Uterus (tissue), 4 donors: ENCODE measurements around the gene COL4A2. TPM values are rescaled to one million over a fixed set of nuclear protein-coding genes. Genes with fewer than 3 reads are reported as not detected.

Source experiments
- DNase-seq, 2 donors: peaks; one replicate each; pipeline ENCODE4 v3.0.0-alpha.2; 2019 to 2020
- H3K27ac ChIP-seq, 2 donors: fragments of 200-600 bp; sonication (generic); 1 replicate in 1 of 2; 2 replicates in 1 of 2; pipeline ENCODE4 v1.5.1; 2016 to 2018
- H3K27me3 ChIP-seq, 2 donors: fragments of 200-600 bp; sonication (generic); one replicate each; pipeline ENCODE4 v1.5.1; 2018 to 2019; ENCODE audit warnings: control low read depth in 1 of 2
- H3K36me3 ChIP-seq, 2 donors: fragments of 200-600 bp; sonication (generic); one replicate each; pipeline ENCODE4 v1.5.1; 2019; ENCODE audit warnings: control low read depth in 1 of 2
- H3K4me1 ChIP-seq, 2 donors: fragments of 200-600 bp; sonication (generic); one replicate each; pipeline ENCODE4 v1.5.1; 2018 to 2019; ENCODE audit warnings: control low read depth in 1 of 2
- H3K4me3 ChIP-seq, 2 donors: fragments of 200-600 bp; sonication (generic); 1 replicate in 1 of 2; 2 replicates in 1 of 2; pipeline ENCODE4 v1.5.1; 2018 to 2019; ENCODE audit warnings: mild to moderate bottlenecking in 1 of 2
- H3K9me3 ChIP-seq, 2 donors: fragments of 200-600 bp; sonication (generic); one replicate each; pipeline ENCODE4 v1.5.1; 2019; ENCODE audit warnings: control low read depth in 1 of 2
- POLR2A ChIP-seq, 2 donors: fragments of 450-650 bp; IDR thresholded peaks; one replicate each; pipeline ENCODE4 v1.6.1; 2016; ENCODE audit warnings: antibody characterized with exemption in 2 of 2, mild to moderate bottlenecking in 1 of 2, moderate library complexity in 1 of 2
- intact Hi-C: fragments of 100-400 bp; cut with DNase I; formaldehyde crosslinking; loops from one replicate; pipeline ENCODE4 v1.15.1; 2023; ENCODE audit warnings: low total_unique reads
- total RNA-seq, 4 donors: library from RNA; depleted of rRNA in 3 of 4; stranded (reverse); fragments of >200 nt in 3 of 4; gene quantifications; one replicate each; pipeline versions ENCODE4 v1.1.0 to v1.2.4, GENCODE V29; 2014 to 2023
- TF ChIP-seq, protein P1 (sequence below), 4 experiments: fragments of 200-600 bp in 2 of 4; fragments of 450-650 bp in 2 of 4; sonication (generic) in 2 of 4; IDR thresholded peaks; one replicate each; pipeline ENCODE4 v1.5.1; 2016 to 2019; ENCODE audit warnings: antibody characterized with exemption in 4 of 4, mild to moderate bottlenecking in 2 of 4, moderate library complexity in 1 of 4
- donor health status: DM: yes; HTN: yes; CAD: no.

Gene COL4A2
- total RNA-seq, 4 donors from 2014 or later = 157 to 606 (median 284) TPM

DNA sequence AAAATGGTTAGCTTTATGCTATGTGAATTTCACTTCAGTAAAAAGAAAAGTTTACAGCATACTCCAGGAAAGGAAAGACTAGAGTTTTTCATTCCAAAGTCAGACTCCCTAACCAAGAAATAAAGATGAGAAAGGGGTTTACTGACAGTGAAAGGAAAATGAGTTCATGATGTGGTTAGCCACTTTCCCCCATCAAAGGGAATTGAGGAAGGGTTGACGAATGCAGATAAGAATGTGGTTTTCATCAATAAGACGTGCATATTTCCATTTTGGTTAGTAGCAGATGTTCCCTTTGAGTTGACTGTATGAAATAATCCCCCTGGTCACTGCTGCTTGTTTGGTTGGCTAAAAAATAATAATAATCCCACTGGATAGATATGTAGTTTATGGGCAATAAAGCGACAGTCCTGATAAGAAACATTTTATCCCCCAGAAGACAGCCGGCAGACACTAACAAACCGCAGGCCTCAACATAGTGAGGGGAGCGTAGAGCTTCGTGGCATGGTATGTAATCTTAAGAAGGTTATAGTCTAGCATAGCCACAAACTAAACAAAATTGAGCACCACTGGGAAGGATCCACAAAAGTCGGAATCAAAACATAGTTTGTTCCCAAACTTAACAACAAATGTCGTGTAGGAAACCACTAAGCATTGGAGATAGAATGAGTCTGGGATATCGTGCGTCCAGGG is 114.8 kb downstream of the COL4A2 start:
- H3K9me3 ChIP-seq = no peaks in the 10 kb centered on the region
- DNase-seq = no peak
- TF ChIP-seq POLR2A (IDR thresholded peaks at IDR 0.05) = no peak
- TF ChIP-seq, protein P1, sequence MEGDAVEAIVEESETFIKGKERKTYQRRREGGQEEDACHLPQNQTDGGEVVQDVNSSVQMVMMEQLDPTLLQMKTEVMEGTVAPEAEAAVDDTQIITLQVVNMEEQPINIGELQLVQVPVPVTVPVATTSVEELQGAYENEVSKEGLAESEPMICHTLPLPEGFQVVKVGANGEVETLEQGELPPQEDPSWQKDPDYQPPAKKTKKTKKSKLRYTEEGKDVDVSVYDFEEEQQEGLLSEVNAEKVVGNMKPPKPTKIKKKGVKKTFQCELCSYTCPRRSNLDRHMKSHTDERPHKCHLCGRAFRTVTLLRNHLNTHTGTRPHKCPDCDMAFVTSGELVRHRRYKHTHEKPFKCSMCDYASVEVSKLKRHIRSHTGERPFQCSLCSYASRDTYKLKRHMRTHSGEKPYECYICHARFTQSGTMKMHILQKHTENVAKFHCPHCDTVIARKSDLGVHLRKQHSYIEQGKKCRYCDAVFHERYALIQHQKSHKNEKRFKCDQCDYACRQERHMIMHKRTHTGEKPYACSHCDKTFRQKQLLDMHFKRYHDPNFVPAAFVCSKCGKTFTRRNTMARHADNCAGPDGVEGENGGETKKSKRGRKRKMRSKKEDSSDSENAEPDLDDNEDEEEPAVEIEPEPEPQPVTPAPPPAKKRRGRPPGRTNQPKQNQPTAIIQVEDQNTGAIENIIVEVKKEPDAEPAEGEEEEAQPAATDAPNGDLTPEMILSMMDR (IDR thresholded peaks at IDR 0.05) = no peak
- H3K4me3 ChIP-seq = no peak overlapping the region
- intact Hi-C loops = no loop called here
- H3K27ac ChIP-seq = peak overlapping the region in 1 of 2 donors; percentile 55
- H3K4me1 ChIP-seq = peaks cover 6 to 13% of the 10 kb centered on the region in 2 donors
- H3K36me3 ChIP-seq = no peaks in the 10 kb centered on the region
- H3K27me3 ChIP-seq = no peaks in the 10 kb centered on the region

DNA sequence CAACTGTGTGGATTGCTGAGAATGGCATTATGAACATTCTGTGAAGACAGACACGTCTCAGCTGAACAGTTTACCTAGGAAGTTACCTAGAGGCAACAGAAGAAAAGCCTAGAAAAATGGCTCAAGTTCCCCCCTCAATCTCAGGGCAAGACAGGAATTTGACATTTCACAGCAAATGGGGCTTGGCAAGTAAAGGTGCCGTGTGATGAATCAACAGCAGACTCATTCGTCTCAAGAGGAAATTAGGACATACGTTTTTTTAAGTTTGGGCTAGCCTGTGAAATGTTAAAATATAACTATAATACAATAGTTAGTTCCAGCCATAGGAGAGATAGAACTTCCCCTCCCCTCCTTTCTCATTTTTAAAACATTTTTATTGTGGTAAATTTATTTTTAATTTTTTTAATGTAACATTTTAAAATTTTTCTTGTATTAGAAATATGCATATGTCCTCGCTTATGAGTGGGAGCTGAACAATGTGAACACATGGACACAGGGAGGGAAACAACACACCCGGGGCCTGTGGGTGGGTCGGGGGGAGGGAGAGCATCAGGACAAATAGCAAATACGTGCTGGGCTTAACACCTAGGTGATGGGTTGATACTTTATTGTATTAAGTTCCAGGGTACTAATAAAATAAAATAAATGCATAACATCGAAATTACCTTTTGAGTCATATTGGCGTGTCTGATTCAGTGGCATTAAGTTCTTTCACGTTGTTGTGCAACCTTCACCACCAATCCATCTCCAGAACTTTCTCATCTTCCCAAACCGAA is 116.0 kb downstream of the COL4A2 start:
- Histone ChIP-seq H3K9me3 (no peaks in the 10 kb centered on the region), H3K27ac (peak overlapping the region; percentile 17 to 55), H3K36me3 (no peaks in the 10 kb centered on the region), H3K4me3 (no peak overlapping the region), H3K4me1 (peaks cover 4 to 6% of the 10 kb centered on the region in 2 donors), H3K27me3 (no peaks in the 10 kb centered on the region)
- TF ChIP-seq POLR2A (IDR thresholded peaks at IDR 0.05) = no peak
- TF ChIP-seq, protein P1 (IDR thresholded peaks at IDR 0.05) = no peak
- DNase-seq = no peak
- intact Hi-C loops = no loop called here

- no peaks in the 10 kb centered on the region for H3K9me3 ChIP-seq
- no peak for TF ChIP-seq POLR2A (IDR thresholded peaks at IDR 0.05)
- no peaks in the 10 kb centered on the region for H3K27me3 ChIP-seq
- H3K27ac ChIP-seq = peak overlapping the region in 1 of 2 donors; percentile 26
- DNase-seq = no peak
- H3K4me1 ChIP-seq = peaks cover 0 to 6% of the 10 kb centered on the region in 2 donors
- no peak overlapping the region for H3K4me3 ChIP-seq
- intact Hi-C loops = no loop called here
- H3K36me3 ChIP-seq = no peaks in the 10 kb centered on the region
These were observed 116.7 kb downstream of the COL4A2 start for GRCh38 chr13:110423689-110424302.

GRCh38 chr13:110424569-110425443 is 117.7 kb downstream of the COL4A2 start:
- H3K27me3 ChIP-seq = no peaks in the 10 kb centered on the region
- no peak overlapping the region for H3K4me3 ChIP-seq
- intact Hi-C loops = no loop called here
- peaks cover 0 to under 1% of the 10 kb centered on the region in 2 donors for H3K4me1 ChIP-seq
- H3K36me3 ChIP-seq = no peaks in the 10 kb centered on the region
- no peak overlapping the region for H3K27ac ChIP-seq
- H3K9me3 ChIP-seq = no peaks in the 10 kb centered on the region
- TF ChIP-seq, protein P1 (IDR thresholded peaks at IDR 0.05) = no peak
- no peak for TF ChIP-seq POLR2A (IDR thresholded peaks at IDR 0.05)
- DNase-seq = no peak

GRCh38 chr13:110425444-110425780 is 118.3 kb downstream of the COL4A2 start:
- no peak overlapping the region for H3K27ac ChIP-seq
- no peaks in the 10 kb centered on the region for H3K36me3 ChIP-seq
- H3K9me3 ChIP-seq = no peaks in the 10 kb centered on the region
- H3K4me1 ChIP-seq = no peaks in the 10 kb centered on the region
- no peaks in the 10 kb centered on the region for H3K27me3 ChIP-seq
- no peak for DNase-seq
- H3K4me3 ChIP-seq = no peak overlapping the region
- TF ChIP-seq, protein P1 (IDR thresholded peaks at IDR 0.05) = no peak
- TF ChIP-seq POLR2A (IDR thresholded peaks at IDR 0.05) = no peak
- intact Hi-C loops = no loop called here
